Epithelial cell of prostate (primary cell): ENCODE results near the gene HNRNPM.
"Not testable (repeated sequence)": the region's sequence is repeated elsewhere in the genome, so short reads cannot be mapped to it uniquely, and the experiment has no call there.

Source experiments
- DNase-seq: peaks from one replicate; pipeline ENCODE4 v3.0.0-alpha.2; 2011; ENCODE audit warnings: low read depth, low spot score
- H3K27ac ChIP-seq: fragments of 450-650 bp; 2 replicates; pipeline ENCODE4 v1.5.1; 2017; ENCODE audit warnings: mild to moderate bottlenecking

Gene HNRNPM

GRCh38 chr19:8444677-8445487 is at the start of gene HNRNPM:
HNRNPM (plus strand) TSS chr19:8444975; CDS start chr19:8444999, 24 bp downstream.
- DNase-seq = peak; percentile 85
- H3K27ac ChIP-seq = peak within 1 kb of the TSS; percentile 68

- DNase-seq = no peak
- peak overlapping the region; percentile 75 for H3K27ac ChIP-seq
Measured at GRCh38 chr19:8395621-8396082, 49.1 kb upstream of the HNRNPM start.

- DNase-seq = no peak
- no peak overlapping the region for H3K27ac ChIP-seq
Measured at GRCh38 chr19:8396185-8396562, 48.6 kb upstream of the HNRNPM start.

- no peak for DNase-seq
- peak overlapping the region; percentile 6 for H3K27ac ChIP-seq
Measured at GRCh38 chr19:8396563-8397203, 48.1 kb upstream of the HNRNPM start.

- DNase-seq = no peak
Measured at GRCh38 chr19:8397271-8397670, 47.5 kb upstream of the HNRNPM start.

GRCh38 chr19:8397746-8398310 is 46.9 kb upstream of the HNRNPM start:
- DNase-seq = no peak
- H3K27ac ChIP-seq = no peak overlapping the region

More at GRCh38 chr19:8397271-8397670, 47.5 kb upstream of the HNRNPM start:
- H3K27ac ChIP-seq = peak overlapping the region; percentile 6

- no peak for DNase-seq
- no peak overlapping the region for H3K27ac ChIP-seq
Measured at GRCh38 chr19:8398311-8398771, 46.4 kb upstream of the HNRNPM start.

- no peak overlapping the region for H3K27ac ChIP-seq
- DNase-seq = no peak
Measured at GRCh38 chr19:8399681-8400188, 45.0 kb upstream of the HNRNPM start.

- DNase-seq = no peak
- no peak overlapping the region for H3K27ac ChIP-seq
Measured at GRCh38 chr19:8401981-8402411, 42.8 kb upstream of the HNRNPM start.

- no peak for DNase-seq
- no peak overlapping the region for H3K27ac ChIP-seq
Measured at GRCh38 chr19:8403098-8403819, 41.5 kb upstream of the HNRNPM start.

- no peak for DNase-seq
- H3K27ac ChIP-seq = no peak overlapping the region
Measured at GRCh38 chr19:8403820-8404109, 41.0 kb upstream of the HNRNPM start.

GRCh38 chr19:8404391-8405151 is 40.2 kb upstream of the HNRNPM start:
- no peak for DNase-seq

GRCh38 chr19:8410718-8411117 is 34.1 kb upstream of the HNRNPM start:
- not testable (repeated sequence) for H3K27ac ChIP-seq, DNase-seq

More at GRCh38 chr19:8404391-8405151, 40.2 kb upstream of the HNRNPM start:
- no peak overlapping the region for H3K27ac ChIP-seq

- no peak within 1 kb of the TSS for H3K27ac ChIP-seq
- DNase-seq = peak; percentile 84
Measured at GRCh38 chr19:8412783-8413628, 31.8 kb upstream of the HNRNPM start, which contains the start of gene MARCHF2. MARCHF2 (plus strand) TSS chr19:8413305; CDS start chr19:8421841, 8,536 bp downstream.

- no peak for DNase-seq
- H3K27ac ChIP-seq = no peak overlapping the region
Measured at GRCh38 chr19:8413629-8413995, 31.2 kb upstream of the HNRNPM start.

- no peak overlapping the region for H3K27ac ChIP-seq
Measured at GRCh38 chr19:8416796-8417195, 28.0 kb upstream of the HNRNPM start.

GRCh38 chr19:8421484-8422461 is 23.0 kb upstream of the HNRNPM start:
- DNase-seq = no peak
- no peak overlapping the region for H3K27ac ChIP-seq

More at GRCh38 chr19:8416796-8417195, 28.0 kb upstream of the HNRNPM start:
- no peak for DNase-seq
